OCI-LY3 (cell line): ENCODE measurements around the gene MYH6.

Experiments
- H2AFZ ChIP-seq: fragments of 200-600, 300-600 bp; shearing (Covaris generic); 2 replicates; pipeline ENCODE4 v1.6.0; 2014; ENCODE audit warnings: antibody characterized with exemption, low read depth, low read length
- H3K27ac ChIP-seq: fragments of 200-600, 300-600 bp; sonication (generic); 2 replicates; pipeline ENCODE4 v1.5.1; 2014; ENCODE audit warnings: mild to moderate bottlenecking, low read length, moderate library complexity, mixed read lengths
- H3K27me3 ChIP-seq: fragments of 200-600, 300-600 bp; sonication (generic); 2 replicates; pipeline ENCODE4 v1.6.1; 2014; ENCODE audit warnings: low read depth, low read length, mixed read lengths
- H3K36me3 ChIP-seq: fragments of 200-600, 300-600 bp; sonication (generic); replicated peaks from 2 replicates; pipeline ENCODE3; 2014; ENCODE audit warnings: low read depth, low read length, mixed read lengths
- H3K4me1 ChIP-seq: fragments of 300-600, 200-600 bp; sonication (generic); 2 replicates; pipeline ENCODE4 v1.6.1; 2014; ENCODE audit warnings: low read length, mixed read lengths
- H3K4me2 ChIP-seq: fragments of 200-600, 300-600 bp; sonication (generic); 2 replicates; pipeline ENCODE4 v1.6.1; 2014; ENCODE audit warnings: low read length, mixed read lengths
- H3K4me3 ChIP-seq: fragments of 300-600, 200-600 bp; sonication (generic); 2 replicates; pipeline ENCODE4 v1.5.1; 2014; ENCODE audit warnings: antibody characterized with exemption, mild to moderate bottlenecking, low read length, moderate library complexity
- H3K79me2 ChIP-seq: fragments of 300-600, 200-600 bp; shearing (Covaris generic); 2 replicates; pipeline ENCODE4 v1.6.1; 2014; ENCODE audit warnings: mild to moderate bottlenecking, low read length, mixed read lengths
- H3K9ac ChIP-seq: fragments of 300-600, 200-600 bp; shearing (Covaris generic); 2 replicates; pipeline ENCODE4 v1.6.0; 2014; ENCODE audit warnings: mild to moderate bottlenecking, low read length, moderate library complexity
- H3K9me3 ChIP-seq: fragments of 200-600, 300-600 bp; shearing (Covaris generic); 2 replicates; pipeline ENCODE4 v1.6.1; 2014; ENCODE audit warnings: low read length, mixed read lengths; ENCODE audit not compliant: insufficient read depth
- H4K20me1 ChIP-seq: fragments of 200-600, 300-600 bp; sonication (generic); 2 replicates; pipeline ENCODE4 v1.6.1; 2016; ENCODE audit warnings: low read length, mixed read lengths; ENCODE audit not compliant: insufficient read depth
- EZH2phosphoT487 ChIP-seq: fragments of 200-600 bp; shearing (Covaris generic); IDR thresholded peaks from 2 replicates; pipeline ENCODE4 v1.6.1; 2018; ENCODE audit warnings: antibody characterized with exemption, mixed run types, low read depth
- TF ChIP-seq, protein P1 (sequence below): fragments of 200-600, 300-600 bp; sonication (generic); IDR thresholded peaks from 2 replicates; pipeline ENCODE4 v1.5.1; 2014; ENCODE audit warnings: antibody characterized with exemption, low read length, low read depth

Gene MYH6

DNA sequence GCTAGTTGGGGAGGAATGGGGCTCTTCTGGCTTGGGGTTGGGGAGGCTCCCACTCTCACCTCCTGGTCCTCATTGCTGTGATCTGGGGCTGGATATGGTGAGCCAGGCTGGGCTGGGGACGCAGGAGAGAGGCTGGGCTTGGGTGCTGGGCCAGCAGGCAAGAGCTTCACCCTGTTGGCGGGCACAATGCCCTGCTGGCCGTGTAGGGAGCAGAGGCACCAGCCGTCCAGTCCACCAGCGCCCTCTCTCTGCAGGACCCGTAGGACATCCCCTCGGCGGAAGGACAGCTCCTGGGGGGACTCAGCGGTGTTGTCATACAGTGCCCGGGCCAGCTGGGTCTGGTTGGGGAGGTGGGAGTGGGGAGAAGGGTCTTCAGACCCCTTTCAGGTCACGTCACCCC lies 47.6 kb downstream of the MYH6 start:
- no peak overlapping the region for H3K27ac ChIP-seq

DNA sequence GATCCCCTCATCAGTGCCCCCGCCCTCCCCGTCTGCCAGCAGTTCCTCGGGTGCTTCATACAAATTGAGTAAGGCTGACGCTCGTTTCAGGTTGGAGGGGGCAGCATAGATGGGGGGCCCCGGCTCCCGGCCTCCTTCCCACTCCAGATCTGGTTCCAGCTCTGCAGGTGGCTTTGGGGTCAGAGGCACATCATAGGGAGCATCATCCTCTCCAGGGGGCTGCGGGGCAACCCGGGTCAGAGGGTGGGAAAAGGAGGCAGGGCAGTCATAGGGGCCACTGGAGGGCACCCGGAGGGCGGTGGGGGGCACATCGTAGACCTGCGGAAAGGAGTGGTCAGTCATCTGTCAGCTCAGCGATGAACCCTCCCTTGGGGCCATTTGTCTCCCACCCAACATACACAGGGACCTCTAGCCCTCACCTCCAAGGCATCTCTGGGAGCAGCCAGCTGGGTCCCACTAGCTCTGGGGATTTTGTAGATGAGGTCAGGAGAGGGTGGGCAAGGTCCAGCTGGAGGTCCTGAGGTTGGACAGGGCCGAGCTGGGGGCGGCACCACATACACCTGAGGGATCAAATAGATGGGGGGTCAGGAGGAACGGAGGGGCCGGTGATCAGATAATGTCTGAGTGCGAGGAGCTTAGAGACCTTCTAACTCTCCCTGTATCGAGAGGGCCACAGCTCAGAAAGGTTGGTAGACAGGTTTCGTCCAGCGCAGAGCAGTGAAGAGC lies 48.2 kb downstream of the MYH6 start:
- Histone ChIP-seq H3K27ac (no peak overlapping the region), H3K36me3 (no peaks in the 10 kb centered on the region), H3K9me3 (no peaks in the 10 kb centered on the region), H3K4me2 (no peak overlapping the region), H2AFZ (no peak overlapping the region), H3K9ac (no peak overlapping the region), H3K27me3 (peaks cover 3% of the 10 kb centered on the region; the same call in 1 of the 2 replicates), H3K4me1 (no peaks in the 10 kb centered on the region), H4K20me1 (no peaks in the 10 kb centered on the region), H3K79me2 (no peaks in the 10 kb centered on the region), H3K4me3 (no peak overlapping the region)
- TF ChIP-seq EZH2phosphoT487, result no peak
- TF ChIP-seq, protein P1, sequence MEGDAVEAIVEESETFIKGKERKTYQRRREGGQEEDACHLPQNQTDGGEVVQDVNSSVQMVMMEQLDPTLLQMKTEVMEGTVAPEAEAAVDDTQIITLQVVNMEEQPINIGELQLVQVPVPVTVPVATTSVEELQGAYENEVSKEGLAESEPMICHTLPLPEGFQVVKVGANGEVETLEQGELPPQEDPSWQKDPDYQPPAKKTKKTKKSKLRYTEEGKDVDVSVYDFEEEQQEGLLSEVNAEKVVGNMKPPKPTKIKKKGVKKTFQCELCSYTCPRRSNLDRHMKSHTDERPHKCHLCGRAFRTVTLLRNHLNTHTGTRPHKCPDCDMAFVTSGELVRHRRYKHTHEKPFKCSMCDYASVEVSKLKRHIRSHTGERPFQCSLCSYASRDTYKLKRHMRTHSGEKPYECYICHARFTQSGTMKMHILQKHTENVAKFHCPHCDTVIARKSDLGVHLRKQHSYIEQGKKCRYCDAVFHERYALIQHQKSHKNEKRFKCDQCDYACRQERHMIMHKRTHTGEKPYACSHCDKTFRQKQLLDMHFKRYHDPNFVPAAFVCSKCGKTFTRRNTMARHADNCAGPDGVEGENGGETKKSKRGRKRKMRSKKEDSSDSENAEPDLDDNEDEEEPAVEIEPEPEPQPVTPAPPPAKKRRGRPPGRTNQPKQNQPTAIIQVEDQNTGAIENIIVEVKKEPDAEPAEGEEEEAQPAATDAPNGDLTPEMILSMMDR, result no peak

More for the DNA sequence above, 47.6 kb downstream of the MYH6 start:
- Histone ChIP-seq H3K4me2 (no peak overlapping the region), H3K27me3 (peaks cover 3% of the 10 kb centered on the region; the same call in 1 of the 2 replicates), H3K4me1 (no peaks in the 10 kb centered on the region), H4K20me1 (no peaks in the 10 kb centered on the region), H2AFZ (no peak overlapping the region), H3K79me2 (no peaks in the 10 kb centered on the region), H3K36me3 (no peaks in the 10 kb centered on the region), H3K9ac (no peak overlapping the region), H3K4me3 (no peak overlapping the region), H3K9me3 (no peaks in the 10 kb centered on the region)
- no peak for TF ChIP-seq EZH2phosphoT487
- TF ChIP-seq, protein P1, result peak; percentile 7; the same call in 1 of the 2 replicates

DNA sequence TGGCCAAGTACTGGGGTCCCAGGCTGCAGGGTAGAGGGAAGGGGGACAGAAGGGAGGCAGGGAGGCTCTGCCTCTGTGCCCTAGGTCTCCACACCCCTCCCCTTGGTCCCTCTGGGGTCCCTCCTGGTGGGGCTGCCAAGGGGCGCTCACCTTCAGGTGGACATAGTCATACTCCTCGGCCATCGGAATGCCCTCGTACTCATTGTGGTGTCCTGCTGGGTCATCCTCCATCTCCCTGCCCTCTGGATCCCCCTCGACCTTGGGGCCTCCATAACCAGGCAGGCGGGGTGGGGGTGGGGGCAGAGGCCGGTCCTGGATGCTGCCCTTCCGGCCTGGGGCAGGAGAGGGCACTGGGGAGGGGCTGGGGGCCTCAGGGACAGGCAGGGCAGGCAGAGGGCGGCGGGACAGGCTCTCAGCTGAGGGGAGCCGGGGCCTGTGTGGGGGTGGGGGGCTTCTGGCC lies 48.9 kb downstream of the MYH6 start:
- Histone ChIP-seq H3K9ac (no peak overlapping the region), H3K36me3 (no peaks in the 10 kb centered on the region), H4K20me1 (no peaks in the 10 kb centered on the region), H3K4me3 (no peak overlapping the region), H3K4me1 (no peaks in the 10 kb centered on the region), H3K9me3 (no peaks in the 10 kb centered on the region), H3K27ac (no peak overlapping the region), H2AFZ (no peak overlapping the region), H3K4me2 (no peak overlapping the region), H3K27me3 (peaks cover 6% of the 10 kb centered on the region; the same call in 1 of the 2 replicates), H3K79me2 (no peaks in the 10 kb centered on the region)
- no peak for TF ChIP-seq EZH2phosphoT487
- TF ChIP-seq, protein P1, result no peak

DNA sequence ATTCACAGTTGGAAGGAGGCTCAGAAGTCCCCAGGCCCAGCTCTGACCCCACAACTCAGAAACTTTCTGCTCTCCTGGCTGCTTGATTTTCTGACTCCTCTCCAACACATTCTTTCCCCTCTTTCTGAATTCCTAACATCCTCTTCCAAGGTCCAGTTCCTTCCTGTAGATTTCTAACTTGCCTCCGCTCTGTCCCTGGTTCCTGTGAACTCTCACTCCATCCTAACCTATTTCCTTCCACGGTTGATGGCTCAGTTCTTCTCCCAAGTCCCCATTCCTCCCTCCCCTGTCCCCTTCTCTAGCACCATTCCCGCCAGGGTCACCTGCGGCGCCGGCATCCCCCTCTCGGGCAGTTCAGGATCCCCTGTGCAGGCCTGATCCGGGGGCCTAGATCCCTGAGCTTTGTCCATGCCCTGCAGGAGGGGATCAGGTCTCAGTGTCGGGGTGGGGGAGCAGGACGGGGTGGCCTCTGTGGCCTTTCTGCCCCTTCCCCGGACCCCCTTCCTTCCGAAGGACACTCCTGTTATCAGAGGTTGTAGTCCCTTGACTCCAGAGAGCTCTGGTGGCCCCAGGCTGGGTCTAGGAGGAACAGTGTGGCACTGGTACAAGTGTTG lies 49.4 kb downstream of the MYH6 start:
- Histone ChIP-seq H2AFZ (no peak overlapping the region), H3K4me2 (no peak overlapping the region), H3K4me1 (no peaks in the 10 kb centered on the region), H3K36me3 (no peaks in the 10 kb centered on the region), H4K20me1 (no peaks in the 10 kb centered on the region), H3K27me3 (peaks cover 12% of the 10 kb centered on the region; the same call in 1 of the 2 replicates), H3K79me2 (no peaks in the 10 kb centered on the region), H3K9me3 (no peaks in the 10 kb centered on the region), H3K4me3 (no peak overlapping the region), H3K27ac (no peak overlapping the region), H3K9ac (no peak overlapping the region)
- no peak for TF ChIP-seq EZH2phosphoT487
- TF ChIP-seq, protein P1, result no peak
